22Rv1 (cell line): ENCODE measurements around the gene NLRC5.

Source experiments
- CTCF ChIP-seq: fragments of 450-650 bp; IDR thresholded peaks from 2 replicates; pipeline ENCODE4 v1.5.1; 2017; ENCODE audit warnings: mild to moderate bottlenecking
- ZFX ChIP-seq: fragments of 450-650 bp; IDR thresholded peaks from 2 replicates; pipeline ENCODE4 v1.6.1; 2017; ENCODE audit warnings: antibody characterized with exemption, borderline replicate concordance

- TF ChIP-seq CTCF (no peak), ZFX (no peak)
Observed at GRCh38 chr16:57108432-57108831, 119.1 kb downstream of the NLRC5 start.
